HEK293T (cell line): ENCODE data around the gene ZIC1.

ENCODE experiments used
- CTCF ChIA-PET: fragments of 350-600 bp; formaldehyde crosslinking; extraction: SDS; loops from one replicate; lab custom pipeline; 2021; ENCODE audit warnings: antibody characterized with exemption, inconsistent platforms; lab: Yijun Ruan, JAX
- POLR2A ChIA-PET: fragments of 350-600 bp; formaldehyde crosslinking; extraction: SDS; loops from one replicate; lab custom pipeline; 2020; ENCODE audit warnings: antibody characterized with exemption, inconsistent platforms; lab: Yijun Ruan, JAX
- DNase-seq: peaks from one replicate; pipeline ENCODE4 v3.0.0; 2012; ENCODE audit warnings: mixed read lengths; ENCODE audit errors: extremely low spot score
- ARNT ChIP-seq: fragments of 450-650 bp; IDR thresholded peaks from 2 replicates; pipeline ENCODE4 v1.6.1; 2017; ENCODE audit warnings: mild to moderate bottlenecking
- BHLHE40 ChIP-seq: fragments of 450-650 bp; IDR thresholded peaks from 2 replicates; pipeline ENCODE4 v1.6.1; 2016; ENCODE audit warnings: mild to moderate bottlenecking, moderate library complexity, borderline replicate concordance
- CTBP1 ChIP-seq: fragments of 450-650 bp; IDR thresholded peaks from 2 replicates; pipeline ENCODE4 v1.6.1; 2016; ENCODE audit warnings: borderline replicate concordance
- ELF4 ChIP-seq: fragments of 450-650 bp; IDR thresholded peaks from 2 replicates; pipeline ENCODE4 v1.6.1; 2017; ENCODE audit warnings: antibody characterized with exemption
- FOXA1 ChIP-seq: fragments of 450-650 bp; IDR thresholded peaks from 2 replicates; pipeline ENCODE4 v1.6.1; 2016; ENCODE audit warnings: mild to moderate bottlenecking
- FOXK2 ChIP-seq: fragments of 450-650 bp; IDR thresholded peaks from 2 replicates; pipeline ENCODE4 v1.6.1; 2016; ENCODE audit warnings: mild to moderate bottlenecking
- FOXM1 ChIP-seq: fragments of 450-650 bp; IDR thresholded peaks from 2 replicates; pipeline ENCODE4 v1.6.1; 2017; ENCODE audit warnings: mild to moderate bottlenecking, borderline replicate concordance
- HDGF ChIP-seq: fragments of 450-650 bp; IDR thresholded peaks from 2 replicates; pipeline ENCODE4 v1.6.1; 2017; ENCODE audit warnings: antibody characterized with exemption, borderline replicate concordance
- L3MBTL2 ChIP-seq: fragments of 450-650 bp; conservative IDR thresholded peaks from 2 replicates; pipeline ENCODE4 v1.6.1; 2016; ENCODE audit warnings: mild to moderate bottlenecking
- LEF1 ChIP-seq: fragments of 450-650 bp; IDR thresholded peaks from 2 replicates; pipeline ENCODE4 v1.6.1; 2017; ENCODE audit warnings: mild to moderate bottlenecking, borderline replicate concordance
- NFRKB ChIP-seq: fragments of 450-650 bp; IDR thresholded peaks from 2 replicates; pipeline ENCODE4 v1.6.1; 2016; ENCODE audit warnings: mild to moderate bottlenecking, moderate library complexity
- SP1 ChIP-seq: fragments of 450-650 bp; IDR thresholded peaks from 2 replicates; pipeline ENCODE4 v1.6.1; 2017
- SUZ12 ChIP-seq: fragments of 450-650 bp; IDR thresholded peaks from 2 replicates; pipeline ENCODE4 v1.6.1; 2016; ENCODE audit warnings: mild to moderate bottlenecking
- TARDBP ChIP-seq: fragments of 450-650 bp; IDR thresholded peaks from 2 replicates; pipeline ENCODE4 v1.6.1; 2016
- ZNF384 ChIP-seq: fragments of 450-650 bp; IDR thresholded peaks from 2 replicates; pipeline ENCODE4 v1.6.1; 2016
- TF ChIP-seq, protein P1 (sequence below): fragments of 450-650 bp; IDR thresholded peaks from 2 replicates; pipeline ENCODE4 v1.6.1; 2016

Gene ZIC1

DNA sequence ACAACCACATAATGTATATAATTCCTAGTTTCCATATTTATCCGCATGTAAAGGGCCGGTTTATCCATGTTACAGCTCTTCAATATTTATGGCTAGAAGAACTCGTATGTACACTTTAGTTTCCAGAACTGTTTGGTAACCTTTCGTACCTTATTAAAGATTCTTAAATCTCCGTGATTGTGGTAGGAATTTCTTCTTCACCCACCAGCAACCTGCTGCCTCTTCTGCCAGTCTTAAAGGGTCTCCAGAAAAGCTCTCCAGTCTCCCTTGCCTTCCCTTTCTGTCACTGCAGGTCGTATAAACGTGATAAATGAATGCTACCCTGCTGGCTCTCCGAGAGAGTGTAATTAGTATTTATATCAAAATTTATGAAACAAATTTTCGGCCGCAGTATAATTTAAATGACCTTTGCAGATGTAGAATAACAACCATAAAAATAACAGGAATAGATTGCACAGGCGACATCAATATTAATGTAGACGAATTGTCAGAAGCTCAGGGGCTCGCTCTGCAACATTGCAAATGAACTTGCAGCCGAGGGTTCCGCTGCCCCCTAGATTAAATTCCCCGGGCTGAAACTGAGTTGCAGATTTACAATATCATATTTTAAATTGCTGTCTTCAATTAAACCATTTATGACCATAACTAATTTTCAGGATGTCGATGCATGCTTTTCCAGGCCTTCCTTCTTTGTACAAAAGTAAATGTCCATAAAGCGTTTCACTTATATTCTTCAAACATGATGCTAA, 5.4 kb downstream of the ZIC1 start:
- ChIA-PET POLR2A (no interaction called here), CTCF (no interaction called here)
- TF ChIP-seq SP1: no peak
- no peak for TF ChIP-seq ARNT
- no peak for TF ChIP-seq FOXA1
- TF ChIP-seq, protein P1, sequence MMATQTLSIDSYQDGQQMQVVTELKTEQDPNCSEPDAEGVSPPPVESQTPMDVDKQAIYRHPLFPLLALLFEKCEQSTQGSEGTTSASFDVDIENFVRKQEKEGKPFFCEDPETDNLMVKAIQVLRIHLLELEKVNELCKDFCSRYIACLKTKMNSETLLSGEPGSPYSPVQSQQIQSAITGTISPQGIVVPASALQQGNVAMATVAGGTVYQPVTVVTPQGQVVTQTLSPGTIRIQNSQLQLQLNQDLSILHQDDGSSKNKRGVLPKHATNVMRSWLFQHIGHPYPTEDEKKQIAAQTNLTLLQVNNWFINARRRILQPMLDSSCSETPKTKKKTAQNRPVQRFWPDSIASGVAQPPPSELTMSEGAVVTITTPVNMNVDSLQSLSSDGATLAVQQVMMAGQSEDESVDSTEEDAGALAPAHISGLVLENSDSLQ: peak; percentile 68; the same call in 1 of the 2 replicates

DNA sequence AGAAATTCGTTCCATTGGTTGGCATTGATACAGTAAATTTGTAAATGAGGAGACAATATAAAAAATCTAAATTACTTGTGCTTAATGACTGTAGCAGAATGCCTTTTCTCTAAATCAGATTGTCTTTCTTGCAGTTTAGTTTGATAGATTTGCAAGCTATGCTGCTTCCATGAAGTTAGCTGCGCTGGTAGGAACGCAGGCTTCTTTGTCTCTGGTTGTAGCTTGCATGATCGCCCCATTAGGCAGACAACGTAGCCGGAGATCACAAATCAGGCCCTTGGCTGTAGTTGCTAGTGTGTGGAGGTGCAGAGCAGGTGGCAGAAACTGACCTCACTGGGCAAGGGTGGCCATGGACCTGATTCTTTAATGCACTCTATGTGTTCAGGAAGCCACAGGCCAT, 6.1 kb downstream of the ZIC1 start:
- no peak for DNase-seq
- ChIA-PET POLR2A (no interaction called here), CTCF (no interaction called here)
- TF ChIP-seq ARNT: no peak
- no peak for TF ChIP-seq BHLHE40
- no peak for TF ChIP-seq FOXA1
- no peak for TF ChIP-seq FOXM1
- TF ChIP-seq ELF4: no peak
- no peak for TF ChIP-seq NFRKB
- no peak for TF ChIP-seq LEF1
- no peak for TF ChIP-seq ZNF384
- TF ChIP-seq CTBP1: no peak
- no peak for TF ChIP-seq L3MBTL2
- no peak for TF ChIP-seq SP1
- TF ChIP-seq HDGF: no peak
- TF ChIP-seq SUZ12: no peak
- TF ChIP-seq TARDBP: no peak
- TF ChIP-seq, protein P1: no peak

More for the DNA sequence above, 5.4 kb downstream of the ZIC1 start:
- DNase-seq: no peak

DNA sequence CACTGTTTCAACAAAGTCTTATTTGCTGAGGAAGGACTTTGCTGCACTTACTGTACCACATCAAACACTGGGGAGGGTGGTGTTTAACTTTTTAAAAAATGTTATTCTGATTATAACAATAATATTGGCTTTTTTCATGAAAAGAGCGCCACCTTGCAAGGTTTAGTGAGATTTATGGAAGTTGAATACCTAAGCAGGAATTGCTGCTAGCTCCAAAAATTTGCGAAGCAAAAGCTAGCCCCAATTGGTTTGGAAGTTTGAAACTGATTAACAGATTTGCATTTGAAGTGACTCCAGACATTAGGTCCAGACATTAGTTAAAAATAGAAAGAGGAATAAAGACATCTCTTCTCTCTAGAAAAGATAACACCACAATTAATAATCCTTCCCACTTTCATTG, 6.7 kb downstream of the ZIC1 start:
- no peak for DNase-seq
- ChIA-PET POLR2A (no interaction called here), CTCF (no interaction called here)
- no peak for TF ChIP-seq FOXM1
- no peak for TF ChIP-seq BHLHE40
- no peak for TF ChIP-seq TARDBP
- no peak for TF ChIP-seq L3MBTL2
- TF ChIP-seq FOXA1: no peak
- no peak for TF ChIP-seq CTBP1
- TF ChIP-seq FOXK2: no peak
- no peak for TF ChIP-seq ZNF384
- no peak for TF ChIP-seq NFRKB
- no peak for TF ChIP-seq SP1
- TF ChIP-seq LEF1: no peak
- TF ChIP-seq ELF4: no peak
- TF ChIP-seq, protein P1: no peak
- no peak for TF ChIP-seq SUZ12
- TF ChIP-seq ARNT: no peak
- TF ChIP-seq HDGF: no peak

DNA sequence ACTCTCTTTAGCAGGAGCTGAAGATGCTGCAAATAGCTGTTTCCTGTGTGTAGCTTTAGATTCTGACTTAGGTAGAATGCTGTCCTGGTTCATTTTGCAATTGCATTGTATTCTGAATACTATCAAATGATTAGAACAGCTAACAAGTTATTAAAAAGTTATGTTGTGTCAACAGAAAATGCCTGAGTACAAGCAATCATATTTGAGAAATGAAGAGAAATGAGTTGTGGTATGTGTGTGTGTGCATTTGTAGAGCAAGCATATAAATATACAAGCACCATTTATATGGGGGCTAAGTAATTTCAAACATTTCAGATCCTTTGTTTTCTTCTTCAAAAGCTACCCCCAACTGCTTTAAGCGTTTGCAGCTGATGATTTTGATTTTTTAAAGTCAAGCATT, 7.8 kb downstream of the ZIC1 start:
- ChIA-PET POLR2A (no interaction called here), CTCF (no interaction called here)
- TF ChIP-seq L3MBTL2 (no peak), HDGF (no peak), TARDBP (no peak), NFRKB (no peak), ZNF384 (no peak), FOXM1 (no peak), LEF1 (no peak), SP1 (no peak), FOXK2 (no peak), CTBP1 (no peak), ELF4 (no peak)
- DNase-seq: no peak

DNA sequence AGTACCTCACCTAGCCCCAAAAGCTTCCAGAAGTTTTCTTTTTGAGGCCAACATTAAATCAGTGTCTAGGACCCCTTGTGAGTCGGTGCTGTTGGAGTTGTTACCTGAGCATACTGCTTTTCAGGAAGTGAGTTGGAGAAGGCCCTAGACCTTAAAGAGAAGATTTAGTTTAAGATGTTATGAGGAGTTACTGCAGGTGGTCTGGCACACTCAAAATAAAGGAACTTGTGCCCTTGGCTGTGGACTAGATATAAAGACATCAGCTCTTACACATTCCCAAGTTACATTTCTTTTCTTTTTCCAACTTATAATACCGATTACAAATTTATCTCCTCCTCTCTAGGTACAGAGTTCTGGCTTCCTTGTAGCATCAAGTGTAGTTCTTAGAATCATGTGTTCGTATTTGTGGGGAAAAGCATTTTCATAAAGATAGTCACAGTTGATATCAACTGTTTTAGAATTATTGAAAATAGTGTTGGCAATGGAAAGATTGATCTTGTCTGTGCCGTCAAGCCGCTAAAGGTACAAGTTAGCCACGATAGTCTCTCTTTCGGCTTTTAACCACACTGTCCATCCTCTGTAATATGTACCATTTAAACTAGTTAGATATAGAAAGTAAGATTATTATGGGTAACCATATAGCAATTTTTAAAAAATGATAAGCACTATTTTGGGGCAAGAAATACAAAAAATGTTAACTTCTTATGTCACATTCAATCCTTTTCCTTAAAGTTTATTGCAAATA, 8.6 kb downstream of the ZIC1 start:
- CTCF ChIA-PET: no interaction called here
- TF ChIP-seq SP1 (no peak), ELF4 (no peak), ZNF384 (no peak), L3MBTL2 (no peak), LEF1 (no peak), TARDBP (no peak), SUZ12 (no peak), CTBP1 (no peak), FOXA1 (no peak), NFRKB (no peak), HDGF (no peak), BHLHE40 (no peak), FOXM1 (no peak), ARNT (no peak), FOXK2 (no peak)
- TF ChIP-seq, protein P1: no peak
- POLR2A ChIA-PET: no interaction called here
- DNase-seq: no peak
